ENCODE results near the gene NGRN. TPM values are rescaled to one million over a fixed set of nuclear protein-coding genes. Genes with fewer than 3 reads are reported as not detected.
"Not testable (repeated sequence)": the region's sequence is repeated elsewhere in the genome, so short reads cannot be mapped to it uniquely, and the experiment has no call there.

Gene NGRN
- total and polyA plus RNA-seq, 11 donors = 93.2 to 149 (median 119) TPM

DNA sequence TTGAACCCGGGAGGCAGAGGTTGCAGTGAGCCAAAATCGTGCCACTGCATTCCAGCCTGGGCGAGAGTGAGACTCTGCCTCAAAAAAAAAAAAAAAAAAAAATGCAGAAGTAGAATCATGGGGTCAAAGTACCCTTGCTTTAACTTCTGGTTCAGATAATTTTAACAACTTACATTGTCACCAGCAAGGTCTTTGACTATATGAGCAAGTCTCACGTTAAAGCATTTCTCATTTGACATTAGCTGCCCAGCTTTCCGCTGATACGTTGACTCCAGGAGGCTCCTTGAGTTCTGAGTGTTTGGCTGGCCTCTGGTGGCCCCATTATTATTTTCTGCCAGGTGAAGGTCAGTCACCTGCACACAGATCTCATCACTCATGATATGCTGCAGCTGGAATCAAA, 16.2 kb downstream of the NGRN start:
- H3K4me3 ChIP-seq, H3K9me3 ChIP-seq, H3K36me3 ChIP-seq, DNase-seq, ATAC-seq, H3K27me3 ChIP-seq, H3K27ac ChIP-seq: not testable (repeated sequence)
- 76 to 85% (median 79%) methylated on average over 6 of the region's 6 CpGs for WGBS, 4 donors
- peaks cover 0 to 12% (median 0%) of the 10 kb centered on the region in 12 donors for H3K4me1 ChIP-seq
- intact Hi-C loops (cut with DNase I) = loop anchor here in 1 of 10 donors (10.0 kb wide), 1 partner anchor 137 kb away; no protein-coding TSS in a partner anchor

DNA sequence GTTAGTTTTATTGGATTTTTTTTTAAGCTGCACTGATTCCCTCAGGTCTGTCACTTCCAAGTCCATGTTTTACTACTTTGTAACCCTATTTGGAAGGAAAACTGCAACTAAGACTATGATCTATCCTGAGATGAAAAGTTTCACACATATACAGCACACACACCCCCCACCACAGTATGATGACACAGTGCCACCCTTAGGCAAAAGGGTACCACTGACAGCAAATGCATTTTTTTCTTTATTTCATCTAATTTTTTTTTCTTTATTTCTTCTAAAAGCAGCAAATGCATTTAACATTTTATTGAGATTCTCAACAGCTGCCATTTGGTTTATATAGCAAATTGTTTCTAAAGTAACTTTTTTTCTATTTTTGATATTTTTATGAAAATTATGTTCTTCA, 21.2 kb downstream of the NGRN start:
- ATAC-seq (no peak), DNase-seq (no peak)
- H3K27me3 ChIP-seq = no peaks in the 10 kb centered on the region
- TF ChIP-seq, protein P1, sequence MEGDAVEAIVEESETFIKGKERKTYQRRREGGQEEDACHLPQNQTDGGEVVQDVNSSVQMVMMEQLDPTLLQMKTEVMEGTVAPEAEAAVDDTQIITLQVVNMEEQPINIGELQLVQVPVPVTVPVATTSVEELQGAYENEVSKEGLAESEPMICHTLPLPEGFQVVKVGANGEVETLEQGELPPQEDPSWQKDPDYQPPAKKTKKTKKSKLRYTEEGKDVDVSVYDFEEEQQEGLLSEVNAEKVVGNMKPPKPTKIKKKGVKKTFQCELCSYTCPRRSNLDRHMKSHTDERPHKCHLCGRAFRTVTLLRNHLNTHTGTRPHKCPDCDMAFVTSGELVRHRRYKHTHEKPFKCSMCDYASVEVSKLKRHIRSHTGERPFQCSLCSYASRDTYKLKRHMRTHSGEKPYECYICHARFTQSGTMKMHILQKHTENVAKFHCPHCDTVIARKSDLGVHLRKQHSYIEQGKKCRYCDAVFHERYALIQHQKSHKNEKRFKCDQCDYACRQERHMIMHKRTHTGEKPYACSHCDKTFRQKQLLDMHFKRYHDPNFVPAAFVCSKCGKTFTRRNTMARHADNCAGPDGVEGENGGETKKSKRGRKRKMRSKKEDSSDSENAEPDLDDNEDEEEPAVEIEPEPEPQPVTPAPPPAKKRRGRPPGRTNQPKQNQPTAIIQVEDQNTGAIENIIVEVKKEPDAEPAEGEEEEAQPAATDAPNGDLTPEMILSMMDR (IDR thresholded peaks at IDR 0.05) = peak in 8 of 12 donors; percentile 22 to 45 (median 34)
- TF ChIP-seq POLR2A (IDR thresholded peaks at IDR 0.05) = no peak
- intact Hi-C loops (cut with DNase I) = loop anchor here in 1 of 10 donors (10.0 kb wide), 1 partner anchor 142 kb away; no protein-coding TSS in a partner anchor
- no peak overlapping the region for H3K27ac ChIP-seq
- H3K4me3 ChIP-seq = no peak overlapping the region
- peaks cover 0 to 3% (median 0%) of the 10 kb centered on the region in 9 donors for H3K36me3 ChIP-seq
- H3K4me1 ChIP-seq = peaks cover 0 to 10% (median 0%) of the 10 kb centered on the region in 12 donors
- H3K9me3 ChIP-seq = no peaks in the 10 kb centered on the region

DNA sequence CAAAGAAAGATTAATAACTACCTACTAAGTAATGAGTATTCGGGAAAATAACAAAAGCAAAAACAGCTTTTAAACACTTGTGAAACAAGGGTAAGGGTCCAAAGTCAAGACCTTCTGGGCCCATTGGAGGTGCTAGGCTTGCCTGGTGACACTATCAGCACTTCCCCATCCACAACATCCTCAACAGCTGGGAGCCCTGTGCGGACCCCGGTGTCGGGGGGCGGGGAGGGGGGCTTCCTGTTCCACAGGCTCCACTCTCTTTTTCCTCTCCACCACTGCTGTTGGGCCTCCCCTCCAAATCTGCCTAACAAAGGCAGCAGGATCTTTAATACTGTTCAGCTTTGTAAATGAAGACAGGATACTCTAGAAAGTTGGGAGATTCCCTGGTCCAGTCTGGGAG, 21.6 kb downstream of the NGRN start:
- H3K36me3 ChIP-seq = peaks cover 0 to 3% (median 0%) of the 10 kb centered on the region in 9 donors
- no peaks in the 10 kb centered on the region for H3K27me3 ChIP-seq
- no peaks in the 10 kb centered on the region for H3K9me3 ChIP-seq
- H3K27ac ChIP-seq = no peak overlapping the region
- H3K4me1 ChIP-seq = peaks cover 0 to 8% (median 0%) of the 10 kb centered on the region in 12 donors
- ATAC-seq (no peak), DNase-seq (no peak)
- intact Hi-C loops (cut with DNase I) = loop anchor here in 1 of 10 donors (10.0 kb wide), 1 partner anchor 142 kb away; no protein-coding TSS in a partner anchor
- no peak for TF ChIP-seq POLR2A (IDR thresholded peaks at IDR 0.05)
- TF ChIP-seq, protein P1 (IDR thresholded peaks at IDR 0.05) = no peak
- H3K4me3 ChIP-seq = no peak overlapping the region
- WGBS, 4 donors = 34 to 38% (median 35%) methylated on average over 5 of the region's 5 CpGs

DNA sequence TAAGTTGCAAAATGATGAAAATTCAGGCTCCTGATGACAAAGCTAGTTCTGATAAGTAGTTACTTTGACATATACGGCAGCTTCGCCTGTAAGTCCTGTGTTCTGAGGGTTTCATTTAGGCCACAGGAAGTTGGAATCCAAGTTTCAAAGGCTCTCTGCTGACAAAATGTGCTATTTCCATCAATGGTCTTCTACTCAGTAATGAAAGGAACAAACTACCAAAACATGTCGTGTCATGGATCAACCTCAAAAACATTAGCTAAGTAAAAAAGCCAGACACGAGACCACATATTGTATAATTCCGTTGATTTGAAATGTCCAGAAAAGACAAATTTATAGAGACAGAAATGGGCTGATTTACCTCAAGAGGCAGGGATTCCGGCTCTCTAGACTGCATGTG, 22.5 kb downstream of the NGRN start:
- H3K4me1 ChIP-seq = peaks cover 0 to 8% (median 0%) of the 10 kb centered on the region in 12 donors
- no peak for DNase-seq
- no peaks in the 10 kb centered on the region for H3K9me3 ChIP-seq
- ATAC-seq = no peak
- WGBS, 4 donors = 74 to 83% (median 79%) methylated on average over 6 of the region's 6 CpGs
- H3K27ac ChIP-seq = no peak overlapping the region
- intact Hi-C loops (cut with DNase I) = loop anchor here in 1 of 10 donors (10.0 kb wide), 1 partner anchor 143 kb away; no protein-coding TSS in a partner anchor
- TF ChIP-seq, protein P1 (IDR thresholded peaks at IDR 0.05) = no peak
- no peak for TF ChIP-seq POLR2A (IDR thresholded peaks at IDR 0.05)
- H3K36me3 ChIP-seq = peaks cover 0 to 3% (median 0%) of the 10 kb centered on the region in 9 donors
- no peaks in the 10 kb centered on the region for H3K27me3 ChIP-seq
- no peak overlapping the region for H3K4me3 ChIP-seq
